Pulmonary artery endothelial cell (primary cell): ENCODE results near the gene PRKCA. TPM values are rescaled to one million over a fixed set of nuclear protein-coding genes. Genes with fewer than 3 reads are reported as not detected.
"Not testable (repeated sequence)": the region's sequence is repeated elsewhere in the genome, so short reads cannot be mapped to it uniquely, and the experiment has no call there.

Experiments used
- DNase-seq: peaks from one replicate; pipeline ENCODE4 v3.0.0-alpha.2; 2011; ENCODE audit warnings: low read depth, low spot score
- total RNA-seq: library from RNA; depleted of rRNA; stranded (reverse); fragments of >200 nt; gene quantifications from 2 replicates; pipeline ENCODE4 v1.2.3, GENCODE V29; 2014

Gene PRKCA
- total RNA-seq, 1 donor from 2014 or later: 10.8 TPM

DNA sequence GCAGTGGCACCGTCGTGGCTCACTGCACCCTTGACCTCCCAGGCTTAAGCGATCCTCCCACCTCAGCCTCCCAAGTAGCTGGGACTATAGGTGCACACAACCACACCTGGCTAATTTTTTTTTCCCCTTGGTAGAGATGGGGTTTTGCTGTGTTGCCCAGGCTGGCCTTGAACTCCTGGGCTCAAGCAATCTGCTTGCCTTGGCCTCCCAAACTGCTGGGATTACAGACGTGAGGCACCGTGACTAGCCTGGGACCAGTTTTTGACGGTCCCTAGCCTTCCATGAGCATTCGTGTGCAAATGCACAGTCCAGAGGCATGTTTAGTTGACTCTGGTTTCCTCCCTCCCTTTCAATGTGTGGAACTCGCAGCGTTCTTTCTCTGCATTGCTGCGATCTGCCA, 48.2 kb downstream of the PRKCA start:
- DNase-seq: not testable (repeated sequence)

DNA sequence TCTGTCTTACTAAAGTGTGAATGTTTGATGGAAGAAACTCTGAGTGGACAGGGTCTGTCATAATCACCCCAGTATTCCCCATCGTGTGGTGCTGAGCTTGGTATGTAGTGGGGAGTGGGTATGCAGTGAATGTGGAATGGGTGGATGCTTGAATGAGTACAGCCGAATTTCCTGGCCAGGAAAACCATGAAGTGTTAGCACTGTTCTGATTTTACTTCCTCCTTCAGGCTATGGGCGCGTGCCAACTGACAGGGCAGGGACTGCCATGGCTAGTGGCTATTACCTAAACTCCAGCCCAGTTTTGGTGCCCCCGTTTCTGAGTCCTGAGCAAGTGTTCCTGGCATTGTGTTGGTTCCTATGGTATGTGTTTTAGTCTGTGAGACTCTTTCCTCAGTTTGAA, 48.6 kb downstream of the PRKCA start:
- no peak for DNase-seq

DNA sequence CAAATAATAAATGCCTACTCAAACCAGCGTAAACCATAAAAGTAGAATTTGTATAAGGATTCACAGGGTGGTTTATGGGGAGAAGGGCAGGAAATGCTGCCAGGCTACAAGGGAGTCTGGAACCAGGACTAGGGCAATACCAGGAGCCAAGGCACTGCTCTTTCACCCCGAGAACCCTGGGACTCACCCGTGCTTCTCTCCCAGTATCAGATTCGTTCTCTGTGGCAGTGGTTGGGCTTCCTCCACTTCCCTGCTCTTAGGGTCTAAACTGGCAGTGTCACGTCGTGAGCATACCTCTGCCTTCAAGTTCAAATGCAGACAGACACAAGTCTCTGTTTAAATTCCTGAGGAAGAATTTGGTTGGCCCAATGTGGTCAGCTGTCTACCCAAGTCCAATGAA, 49.3 kb downstream of the PRKCA start:
- DNase-seq: no peak

DNA sequence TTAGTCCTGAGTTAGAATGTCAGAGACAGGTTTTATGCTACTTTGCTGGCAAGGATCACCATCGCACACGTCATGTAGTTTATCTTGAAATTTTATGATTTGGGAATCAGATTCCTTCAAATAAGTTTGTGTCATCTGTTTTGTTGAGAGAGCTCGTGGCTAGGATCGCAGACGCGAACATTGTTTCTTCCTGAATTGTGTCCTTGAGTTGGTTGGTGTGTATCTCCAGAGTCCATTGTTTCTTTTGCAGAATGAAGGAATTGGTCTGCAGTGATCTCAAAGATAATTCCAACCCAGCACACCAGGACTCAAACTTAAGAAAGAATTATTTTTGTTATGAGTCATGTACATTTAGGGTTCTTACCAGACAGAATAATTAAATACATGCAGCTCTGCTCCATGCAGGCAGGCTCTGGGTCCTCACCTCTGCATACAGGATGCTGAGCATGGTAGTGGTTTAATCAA, 51.6 kb downstream of the PRKCA start:
- DNase-seq: no peak

DNA sequence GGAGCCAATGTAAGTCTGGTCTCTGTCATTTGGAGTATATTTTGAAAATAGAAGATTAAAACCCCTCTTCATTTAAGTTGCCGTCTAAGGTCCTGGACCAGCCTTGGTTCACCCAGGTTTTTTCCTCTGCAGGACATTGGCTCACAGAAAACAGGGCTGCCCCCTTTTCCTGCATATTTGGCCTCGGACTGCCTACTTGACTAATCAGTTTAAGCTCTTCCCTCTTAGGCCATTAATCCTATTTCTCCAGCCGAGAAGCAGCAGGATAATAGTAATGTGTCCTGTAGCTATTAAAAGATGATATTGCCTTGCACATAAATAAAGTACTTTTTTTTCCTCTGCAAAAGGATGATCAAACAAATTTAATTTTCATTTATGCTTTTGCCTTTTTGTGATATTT, 52.1 kb downstream of the PRKCA start:
- no peak for DNase-seq

DNA sequence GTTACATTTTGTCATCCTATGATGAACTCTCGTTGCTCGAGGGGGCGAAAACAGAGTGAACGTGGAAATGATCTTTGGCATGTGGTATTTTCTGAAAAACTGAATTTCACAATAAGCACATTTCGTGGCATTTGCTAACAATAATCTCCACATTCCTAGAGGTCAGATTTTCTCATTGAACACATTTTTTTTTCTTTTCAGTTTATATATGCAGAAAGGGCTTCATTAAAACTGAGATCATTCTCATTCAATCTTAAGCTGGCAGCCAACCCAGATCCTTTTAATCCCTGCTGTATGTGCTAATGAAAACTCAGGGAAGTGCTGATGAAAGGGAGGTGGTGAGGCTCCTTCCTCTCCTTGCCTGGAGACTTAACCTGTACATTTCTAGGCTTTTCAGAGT, 52.6 kb downstream of the PRKCA start:
- DNase-seq: no peak

DNA sequence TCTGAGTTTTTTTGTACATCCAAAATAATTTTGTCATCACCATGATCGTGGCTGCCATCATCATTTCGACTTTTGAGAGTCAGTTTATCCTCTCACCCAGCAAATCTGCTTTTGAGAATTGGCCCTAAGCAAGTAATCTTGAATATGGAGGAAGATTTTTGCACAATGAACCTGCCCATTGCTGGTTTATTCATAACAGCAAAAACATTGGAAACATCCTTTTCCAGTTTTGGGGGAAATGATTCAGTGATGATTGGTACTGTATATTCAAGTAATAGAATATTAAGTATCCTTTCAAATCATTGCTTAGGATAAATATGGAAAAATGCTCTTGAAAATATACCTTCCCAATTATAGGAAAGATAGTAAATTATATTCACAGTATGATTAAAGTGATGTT, 53.1 kb downstream of the PRKCA start:
- no peak for DNase-seq

DNA sequence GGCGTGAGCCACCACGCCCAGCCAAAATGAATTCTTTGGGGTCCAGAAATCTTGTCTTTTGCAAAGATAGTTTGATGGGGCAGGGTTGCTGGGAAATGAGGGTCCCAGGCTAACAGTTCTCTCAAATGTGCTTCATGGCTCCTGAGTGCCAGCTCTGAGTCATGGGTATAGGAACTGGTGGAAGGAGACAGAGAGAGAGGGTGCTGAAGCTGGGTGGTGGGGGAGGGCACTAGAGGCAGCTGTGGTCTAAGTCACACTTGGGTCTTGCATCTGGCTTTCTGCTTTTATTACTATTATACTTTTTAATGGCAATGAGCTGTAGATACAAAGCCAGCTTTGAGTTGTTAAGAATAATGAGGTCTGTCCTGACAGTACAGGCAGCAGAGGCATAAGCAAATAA, 54.6 kb downstream of the PRKCA start:
- DNase-seq: no peak

DNA sequence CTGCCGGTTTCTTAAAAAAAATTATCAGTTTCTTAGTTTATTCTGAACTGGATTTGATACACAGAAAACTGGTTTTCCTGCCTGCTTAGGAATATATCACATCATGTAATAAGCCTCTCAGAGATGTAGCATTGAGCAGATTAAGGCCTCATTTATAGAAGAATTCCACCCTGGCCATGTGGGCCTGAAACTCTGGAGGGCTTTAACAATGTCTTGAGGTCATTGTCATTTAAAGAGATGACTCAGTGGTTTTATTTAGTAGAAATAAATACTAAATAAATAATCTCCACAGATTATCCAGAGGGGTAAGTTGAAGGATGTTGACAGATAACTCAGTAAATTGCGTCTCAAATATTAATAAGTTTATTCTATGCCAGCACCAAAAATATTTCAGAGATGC, 56.9 kb downstream of the PRKCA start:
- no peak for DNase-seq

DNA sequence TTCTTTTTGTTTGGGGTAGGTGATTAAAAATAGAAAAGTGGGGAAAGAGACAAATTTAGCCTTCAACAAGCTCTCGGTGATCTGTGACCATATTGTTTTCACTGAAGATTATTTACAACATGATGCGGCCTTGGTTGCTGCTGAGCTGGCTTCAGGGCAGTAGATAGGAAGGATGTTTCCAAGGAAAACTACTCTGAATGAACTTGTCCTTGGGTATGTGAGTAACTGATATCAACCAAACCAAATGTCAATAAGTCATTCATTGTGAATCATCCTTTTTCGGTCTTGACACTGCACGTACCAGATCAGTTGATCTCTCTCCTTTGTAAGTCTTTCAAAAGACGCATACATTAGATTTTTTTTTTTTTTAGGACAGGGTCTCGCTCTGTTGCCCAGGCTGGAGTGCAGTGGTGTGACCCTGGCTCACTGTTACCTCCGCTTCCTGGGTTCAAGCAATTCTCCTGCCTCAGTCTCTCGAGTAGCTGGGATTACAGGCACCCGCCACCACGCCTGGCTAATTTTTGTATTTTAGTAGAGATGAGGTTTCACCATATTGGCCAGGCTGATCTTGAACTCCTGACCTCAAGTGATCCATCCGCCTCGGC, 58.6 kb downstream of the PRKCA start:
- DNase-seq: not testable (repeated sequence)

DNA sequence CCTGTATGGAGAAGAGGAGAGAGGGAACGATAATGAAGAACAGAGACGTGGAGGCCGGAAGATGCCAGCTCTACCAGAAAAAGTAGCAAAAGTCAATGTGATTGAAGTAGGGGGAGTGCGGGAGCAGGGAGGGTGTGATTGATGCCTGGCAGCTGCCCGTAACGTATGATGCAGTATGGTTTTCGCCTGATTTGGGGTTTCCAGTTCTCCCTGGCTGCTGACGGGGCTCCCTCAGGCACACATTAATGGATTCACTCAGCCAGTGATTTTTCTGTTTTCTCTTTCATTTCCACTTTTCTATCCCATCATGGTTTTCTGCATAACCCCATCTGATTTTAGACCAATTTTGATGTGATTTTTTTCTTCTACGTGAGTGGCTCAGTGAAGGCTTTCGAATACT, 62.1 kb downstream of the PRKCA start:
- DNase-seq: no peak

DNA sequence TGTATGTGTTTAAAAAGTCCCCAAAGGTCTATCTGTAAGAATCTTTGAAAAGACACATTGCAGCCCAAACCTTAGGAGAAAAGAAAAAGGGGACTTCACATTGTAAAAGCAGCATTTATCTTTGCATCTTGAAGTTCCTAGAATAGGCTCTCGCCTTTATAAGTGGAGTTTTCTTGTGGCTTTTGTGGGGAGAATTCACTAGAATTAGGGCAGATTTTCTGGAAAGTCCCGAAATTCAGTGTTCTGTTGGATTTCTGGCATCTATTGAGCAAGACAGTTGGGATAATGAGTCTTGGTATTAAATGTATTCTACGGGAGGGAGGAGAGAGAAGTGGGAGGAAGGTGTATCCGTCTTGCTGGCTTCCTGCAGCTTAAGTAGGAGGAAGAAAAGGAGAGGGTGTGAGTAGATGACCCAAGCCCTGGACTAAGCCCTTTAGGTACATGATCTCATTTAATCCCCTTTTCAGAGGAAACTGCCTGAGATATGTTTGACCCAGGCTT, 62.6 kb downstream of the PRKCA start:
- no peak for DNase-seq

DNA sequence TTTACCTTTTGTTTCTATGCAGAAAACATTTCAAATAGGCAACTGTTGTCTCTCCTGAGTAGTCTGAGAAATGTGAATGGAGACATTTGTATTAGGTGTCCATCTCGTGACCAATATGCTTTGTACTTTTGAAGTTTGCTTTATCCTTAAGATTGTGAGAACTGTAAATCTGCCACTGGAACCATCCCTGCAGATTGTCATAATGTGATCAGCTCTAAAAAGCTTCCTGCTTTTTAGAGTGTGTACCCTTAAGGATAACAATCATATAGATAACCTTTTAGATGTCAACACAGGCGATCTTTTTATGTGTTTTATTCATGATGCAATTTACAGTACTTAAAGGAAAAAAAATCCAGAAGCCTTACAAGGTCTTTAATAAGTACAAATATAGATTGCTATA, 63.5 kb downstream of the PRKCA start:
- DNase-seq: no peak

DNA sequence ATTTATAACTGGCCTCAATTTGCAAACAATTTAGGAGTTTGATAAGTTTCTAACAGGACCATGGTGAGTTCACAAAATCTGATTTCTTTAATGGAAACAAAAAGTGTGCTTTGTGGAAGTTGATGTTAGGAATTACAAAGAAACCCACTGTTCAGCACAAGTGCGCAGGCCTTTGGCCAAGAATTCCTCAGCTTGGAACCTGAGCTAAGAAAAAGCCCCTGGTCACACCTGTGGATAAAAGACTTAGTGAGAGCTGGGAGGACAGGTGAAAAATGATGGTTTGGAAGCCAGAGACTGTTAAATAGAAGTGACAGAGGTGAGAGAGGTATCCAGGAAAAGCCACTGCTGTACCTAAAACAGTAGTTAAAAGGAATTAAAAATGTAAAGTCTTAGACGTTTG, 64.7 kb downstream of the PRKCA start:
- DNase-seq: no peak

DNA sequence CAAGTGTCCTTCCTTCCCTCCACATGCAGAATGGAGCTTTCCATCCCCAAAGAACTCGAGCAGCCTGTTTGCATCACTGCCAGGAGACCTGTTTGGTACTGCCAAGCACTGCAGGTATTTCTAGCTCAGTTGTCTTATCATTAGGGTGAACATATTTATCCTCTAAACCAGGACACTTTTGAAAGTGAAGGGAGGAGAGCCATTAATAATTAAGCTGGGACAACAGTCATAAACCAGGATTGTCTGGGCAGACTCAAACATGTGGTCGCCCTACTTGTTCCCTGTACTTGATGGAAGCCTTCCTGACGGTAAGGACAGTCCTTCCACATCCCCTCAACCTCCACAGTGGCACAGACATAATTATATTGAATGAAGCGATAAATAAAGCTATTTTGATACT, 67.4 kb downstream of the PRKCA start:
- DNase-seq: no peak

DNA sequence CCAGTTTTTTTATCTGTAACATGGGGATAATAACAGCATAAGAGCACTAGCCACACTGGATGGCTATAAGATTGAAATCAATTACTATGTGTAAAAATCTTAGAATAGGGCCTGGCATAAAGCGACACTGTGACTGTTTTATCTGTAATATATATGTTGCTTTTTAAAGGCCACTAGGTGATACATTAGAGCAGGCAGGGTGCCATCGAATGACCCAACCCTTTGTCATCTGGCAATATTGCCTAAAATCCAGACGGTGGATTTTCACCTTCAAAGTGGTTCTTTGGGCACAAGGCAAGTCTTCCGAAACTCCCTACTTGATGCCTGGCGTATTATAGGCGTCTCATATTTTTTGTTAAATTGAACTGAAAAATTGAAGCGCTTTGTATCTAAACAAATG, 69.1 kb downstream of the PRKCA start:
- DNase-seq: no peak

DNA sequence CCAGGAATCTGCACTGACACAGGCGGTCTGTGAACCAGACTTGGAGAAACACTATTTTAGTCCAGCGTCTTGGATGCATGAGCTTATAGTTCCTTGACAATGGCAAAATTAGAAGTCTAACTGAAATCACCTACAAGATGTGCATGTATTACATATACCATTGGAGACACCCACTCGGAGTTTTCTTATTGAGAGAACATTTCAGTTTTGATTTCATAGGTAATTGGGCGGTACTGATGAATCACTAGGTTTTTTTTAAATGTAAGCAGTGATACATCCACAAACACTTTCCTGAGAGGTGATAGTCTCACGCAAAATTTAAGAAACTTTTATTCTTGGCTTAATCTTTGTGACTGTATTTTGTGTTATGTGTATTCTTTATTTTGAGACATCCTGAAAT, 69.8 kb downstream of the PRKCA start:
- DNase-seq: no peak

DNA sequence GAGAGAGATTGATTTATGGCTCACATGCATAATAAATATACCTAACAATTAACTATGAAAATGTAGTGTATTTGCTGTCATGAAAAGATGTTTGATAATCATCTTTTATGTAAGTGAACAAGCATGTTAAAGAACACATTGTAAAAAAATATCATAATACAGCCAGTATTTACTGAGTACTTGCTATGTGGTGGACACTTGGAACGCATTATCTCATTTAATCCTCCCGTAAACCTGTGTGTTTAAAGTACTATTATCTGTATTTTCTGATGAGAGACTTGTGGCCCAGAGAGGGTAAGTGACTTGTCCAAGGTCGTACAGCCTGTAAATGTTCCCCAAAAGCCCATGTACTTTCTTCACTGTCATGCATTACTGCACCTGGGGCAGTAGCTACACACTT, 70.7 kb downstream of the PRKCA start:
- DNase-seq: no peak

DNA sequence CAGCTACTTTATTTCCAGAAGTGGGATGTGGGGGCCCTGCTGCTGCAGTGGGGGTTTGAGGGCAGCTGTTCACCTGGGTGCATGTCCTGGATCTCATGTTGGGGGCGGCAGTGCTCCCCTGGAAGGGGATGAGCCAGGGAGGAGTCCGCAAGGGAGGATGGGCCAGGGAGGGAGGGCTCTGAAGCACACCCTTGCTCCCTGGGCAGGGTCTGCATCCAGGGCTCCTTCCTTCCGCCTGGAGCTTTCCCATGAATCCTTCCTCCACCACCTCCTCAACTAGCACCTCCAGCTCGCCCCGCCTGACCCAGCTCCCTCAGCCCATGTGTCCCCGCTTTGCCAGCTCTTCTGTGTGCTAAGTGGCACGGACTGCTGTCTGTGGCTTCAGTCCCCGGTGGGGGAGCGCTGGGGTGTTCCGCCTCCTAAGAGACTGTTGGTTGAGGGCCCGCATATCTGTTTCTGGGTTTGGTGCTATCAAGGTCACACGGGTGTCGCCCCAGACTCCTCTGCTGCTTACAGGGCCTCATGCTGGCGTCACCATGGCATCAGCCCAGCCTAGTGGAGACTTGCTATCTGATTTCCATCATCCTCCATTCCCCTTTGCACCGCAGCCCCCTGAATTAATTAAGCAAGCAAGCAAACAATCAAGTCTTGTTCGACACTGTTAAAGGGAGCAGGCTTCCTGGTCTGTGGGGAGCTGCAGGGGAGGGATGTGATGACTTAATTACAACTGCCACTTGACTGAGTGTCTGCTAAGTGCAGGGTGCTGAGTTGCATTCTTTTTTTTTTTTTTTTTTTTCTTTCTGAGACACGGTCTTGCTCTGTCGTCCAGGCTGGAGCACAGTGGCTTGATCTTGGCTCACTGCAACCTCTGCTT, 71.8 kb downstream of the PRKCA start:
- no peak for DNase-seq

DNA sequence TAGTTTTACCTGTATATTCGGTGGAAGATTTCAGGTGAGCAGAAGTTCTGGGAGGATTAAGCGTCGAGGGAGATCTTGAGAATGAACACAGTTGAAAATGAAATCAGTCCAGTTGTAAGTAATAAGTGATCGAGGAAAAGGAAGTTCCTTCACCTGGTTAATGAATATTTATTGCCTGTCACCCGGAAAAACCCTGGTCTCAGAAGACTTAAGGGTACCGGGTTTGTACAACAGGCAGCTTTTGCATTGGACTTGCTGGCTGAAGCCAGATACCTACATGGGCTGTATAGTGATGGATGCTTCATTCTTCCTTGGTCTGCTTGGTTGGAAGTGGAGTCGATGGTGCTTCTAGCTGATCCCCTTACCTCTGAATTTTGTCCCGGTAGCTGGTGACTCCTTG, 72.7 kb downstream of the PRKCA start:
- no peak for DNase-seq

DNA sequence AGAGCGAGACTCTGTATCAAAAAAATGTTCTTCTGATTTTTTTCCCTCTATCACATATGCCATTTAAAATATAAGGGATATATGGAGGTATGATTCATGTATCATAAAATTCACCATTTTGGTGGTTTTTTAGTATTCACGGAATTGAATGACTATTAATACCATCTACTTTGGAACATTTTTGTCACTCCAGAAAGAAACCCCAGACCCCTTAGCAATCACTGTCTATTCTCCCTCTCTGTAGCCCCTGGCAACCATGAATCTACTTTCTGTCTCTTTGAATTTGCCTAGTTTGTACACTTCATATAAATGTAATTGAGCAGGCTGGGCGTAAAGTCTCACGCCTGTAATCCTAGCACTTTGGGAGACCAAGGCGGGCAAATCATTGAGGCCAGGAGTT, 75.9 kb downstream of the PRKCA start:
- DNase-seq: no peak

DNA sequence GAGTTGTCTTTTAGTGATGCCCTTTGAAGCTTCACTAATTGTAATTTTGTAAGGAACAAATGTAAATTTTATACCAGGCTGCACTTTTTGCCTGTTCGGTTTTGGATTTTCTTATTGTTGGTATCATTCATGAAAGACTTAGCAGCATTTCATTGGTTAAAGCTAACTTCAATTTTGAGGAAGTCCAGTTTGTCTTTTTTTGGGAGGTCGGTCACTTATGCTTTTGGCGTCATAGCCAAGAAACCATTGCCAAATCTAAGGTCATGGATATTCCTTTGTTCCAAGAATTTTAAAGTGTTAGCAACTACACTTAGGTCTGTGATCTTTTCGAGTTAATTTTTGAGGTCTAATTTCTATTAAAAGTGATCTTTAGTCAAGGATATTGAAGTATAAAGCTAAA, 77.1 kb downstream of the PRKCA start:
- no peak for DNase-seq

DNA sequence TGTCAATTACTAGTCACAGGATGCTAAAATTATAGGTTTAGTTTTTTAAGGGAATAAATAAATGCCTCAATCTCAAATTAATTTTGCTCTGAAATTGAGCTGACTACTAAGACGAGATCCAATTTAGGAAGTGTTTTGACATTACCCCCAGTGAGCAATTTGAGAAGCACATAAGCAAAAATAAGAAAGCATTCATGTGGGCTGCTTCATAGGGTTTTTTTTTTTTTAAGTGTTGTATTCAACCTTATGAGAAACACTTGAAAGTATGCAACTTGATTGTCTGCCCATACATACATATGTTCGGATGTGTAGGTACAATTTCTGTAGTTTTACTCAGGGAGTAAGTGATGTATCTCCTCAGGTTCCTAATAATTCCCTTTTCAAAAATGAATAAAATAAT, 77.6 kb downstream of the PRKCA start:
- DNase-seq: no peak
